Activated B cell treated with CpG ODN at 0.5 μM for 24 hours (primary cell): ENCODE results near the gene RAB22A. TPM values are rescaled to one million over a fixed set of nuclear protein-coding genes. Genes with fewer than 3 reads are reported as not detected.

Source experiments
- ATAC-seq: fragments of 200-7000 bp; cut with Tn5 transposase; one replicate; pipeline ENCODE4 v1.10.0; 2021; ENCODE audit warnings: low read depth, mild to moderate bottlenecking, moderate library complexity
- CTCF ChIA-PET: fragments of 350-600 bp; sonication (Branson Sonifier 250); formaldehyde crosslinking; loops from one replicate; lab custom pipeline; 2021; ENCODE audit warnings: antibody characterized with exemption; lab: Charles Lee
- POLR2A ChIA-PET: fragments of 350-600 bp; sonication (Branson Sonifier 250); formaldehyde crosslinking; loops from one replicate; lab custom pipeline; 2021; ENCODE audit warnings: antibody characterized with exemption; lab: Charles Lee
- DNase-seq: peaks from one replicate; pipeline ENCODE4 v3.0.0; 2022
- H3K27ac Mint-ChIP-seq: one replicate; pipeline ENCODE4 v1.8.0; 2020; ENCODE audit warnings: mixed read lengths
- H3K27me3 Mint-ChIP-seq: one replicate; pipeline ENCODE4 v1.8.0; 2021; ENCODE audit warnings: mixed read lengths
- H3K36me3 Mint-ChIP-seq: one replicate; pipeline ENCODE4 v1.8.0; 2021; ENCODE audit warnings: low read depth, mixed read lengths
- H3K4me1 Mint-ChIP-seq: one replicate; pipeline ENCODE4 v1.8.0; 2021; ENCODE audit warnings: mixed read lengths
- H3K4me3 Mint-ChIP-seq: one replicate; pipeline ENCODE4 v1.8.0; 2020; ENCODE audit warnings: mild to moderate bottlenecking, mixed read lengths
- H3K9me3 Mint-ChIP-seq: one replicate; pipeline ENCODE4 v1.8.0; 2020; ENCODE audit warnings: mixed read lengths
- intact Hi-C: fragments of 100-400 bp; cut with micrococcal nuclease; formaldehyde crosslinking; loops from one replicate; pipeline ENCODE4 v1.15.1; 2024
- total RNA-seq: library from RNA; stranded (reverse); gene quantifications from 2 replicates; pipeline ENCODE4 v1.2.3, GENCODE V29; 2022
- TF ChIP-seq, protein P1 (sequence below): fragments of 200-600 bp; IDR thresholded peaks from one replicate; pipeline ENCODE4 v1.8.0; 2022; ENCODE audit warnings: antibody characterized with exemption, mild to moderate bottlenecking

Gene RAB22A
- total RNA-seq, 1 donor from 2014 or later = 15.7 TPM

DNA sequence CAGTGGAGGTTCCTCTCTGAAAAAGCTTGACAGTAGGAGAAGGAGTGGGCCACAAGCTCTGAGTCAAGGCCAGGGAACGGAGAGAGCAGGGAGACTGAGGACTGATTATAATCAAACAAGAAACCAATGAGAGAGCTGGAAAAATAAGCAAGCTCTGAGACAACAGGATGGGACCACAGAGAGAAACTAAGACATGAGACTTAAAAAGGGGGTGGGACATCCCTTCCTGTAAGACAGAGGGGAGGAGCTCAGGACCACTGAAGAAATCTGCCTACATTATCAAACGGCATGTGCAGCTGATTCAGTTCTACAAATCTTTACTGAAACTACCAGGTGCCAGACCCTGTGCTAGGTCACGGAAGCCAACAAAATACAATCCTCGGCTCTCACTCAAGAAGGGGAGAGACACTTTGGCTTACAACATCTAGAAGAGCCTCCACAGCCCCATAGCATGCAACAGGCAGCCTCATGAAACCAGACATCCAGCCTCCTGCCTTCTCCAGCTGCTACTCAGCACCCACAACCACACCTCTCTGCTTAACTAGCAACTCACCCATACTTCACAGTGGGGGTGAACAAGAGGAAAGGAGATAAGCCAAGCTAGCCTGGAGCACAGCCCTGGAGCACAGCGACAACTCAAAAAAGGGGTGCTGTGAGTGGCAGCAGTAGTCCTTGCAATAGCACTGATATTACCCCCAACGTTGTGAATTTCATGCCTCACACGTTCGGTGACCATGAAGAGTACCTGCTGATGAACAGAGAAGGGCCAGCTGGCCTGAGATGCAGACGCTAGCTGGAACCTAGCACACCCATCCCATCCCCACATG is 41.9 kb upstream of the RAB22A start:
- Mint-ChIP-seq H3K27me3 (no peaks in the 10 kb centered on the region), H3K27ac (no peak overlapping the region), H3K9me3 (no peaks in the 10 kb centered on the region), H3K36me3 (peaks cover 43% of the 10 kb centered on the region), H3K4me3 (no peak overlapping the region), H3K4me1 (no peaks in the 10 kb centered on the region)
- POLR2A ChIA-PET = no interaction called here
- no peak for DNase-seq
- ATAC-seq = no peak
- TF ChIP-seq, protein P1, sequence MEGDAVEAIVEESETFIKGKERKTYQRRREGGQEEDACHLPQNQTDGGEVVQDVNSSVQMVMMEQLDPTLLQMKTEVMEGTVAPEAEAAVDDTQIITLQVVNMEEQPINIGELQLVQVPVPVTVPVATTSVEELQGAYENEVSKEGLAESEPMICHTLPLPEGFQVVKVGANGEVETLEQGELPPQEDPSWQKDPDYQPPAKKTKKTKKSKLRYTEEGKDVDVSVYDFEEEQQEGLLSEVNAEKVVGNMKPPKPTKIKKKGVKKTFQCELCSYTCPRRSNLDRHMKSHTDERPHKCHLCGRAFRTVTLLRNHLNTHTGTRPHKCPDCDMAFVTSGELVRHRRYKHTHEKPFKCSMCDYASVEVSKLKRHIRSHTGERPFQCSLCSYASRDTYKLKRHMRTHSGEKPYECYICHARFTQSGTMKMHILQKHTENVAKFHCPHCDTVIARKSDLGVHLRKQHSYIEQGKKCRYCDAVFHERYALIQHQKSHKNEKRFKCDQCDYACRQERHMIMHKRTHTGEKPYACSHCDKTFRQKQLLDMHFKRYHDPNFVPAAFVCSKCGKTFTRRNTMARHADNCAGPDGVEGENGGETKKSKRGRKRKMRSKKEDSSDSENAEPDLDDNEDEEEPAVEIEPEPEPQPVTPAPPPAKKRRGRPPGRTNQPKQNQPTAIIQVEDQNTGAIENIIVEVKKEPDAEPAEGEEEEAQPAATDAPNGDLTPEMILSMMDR = no peak
- intact Hi-C loops = no loop called here
- CTCF ChIA-PET = no interaction called here

DNA sequence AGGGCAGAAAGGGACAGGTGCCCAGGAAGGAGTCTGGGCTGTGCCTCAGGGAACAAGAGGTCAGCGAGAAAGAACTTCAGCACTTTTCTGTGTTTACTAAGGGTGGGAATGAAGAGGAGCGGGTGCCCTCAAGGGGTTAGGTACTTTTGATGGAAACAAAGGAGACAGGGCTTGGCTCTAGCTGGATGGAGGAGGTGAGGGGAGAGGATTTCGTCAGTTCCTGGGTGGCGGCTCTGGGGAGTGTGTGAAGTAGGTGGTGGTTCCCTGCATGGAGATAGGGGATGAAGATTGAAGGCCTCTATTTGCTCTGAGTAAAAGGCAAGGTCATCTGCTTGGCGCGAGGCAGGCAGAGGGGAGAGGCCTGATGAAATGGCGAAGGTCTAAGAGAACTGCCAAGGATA is 41.1 kb upstream of the RAB22A start:
- POLR2A ChIA-PET = interaction anchor here (0.5 kb wide), 1 partner anchor 788 kb away, joined by 3 read pairs; no protein-coding TSS in a partner anchor
- Mint-ChIP-seq H3K9me3 (no peaks in the 10 kb centered on the region), H3K4me1 (no peaks in the 10 kb centered on the region), H3K36me3 (peaks cover 46% of the 10 kb centered on the region), H3K27ac (no peak overlapping the region), H3K4me3 (no peak overlapping the region), H3K27me3 (no peaks in the 10 kb centered on the region)
- intact Hi-C loops = no loop called here
- ATAC-seq = no peak
- TF ChIP-seq, protein P1 = no peak
- CTCF ChIA-PET = no interaction called here
- no peak for DNase-seq

DNA sequence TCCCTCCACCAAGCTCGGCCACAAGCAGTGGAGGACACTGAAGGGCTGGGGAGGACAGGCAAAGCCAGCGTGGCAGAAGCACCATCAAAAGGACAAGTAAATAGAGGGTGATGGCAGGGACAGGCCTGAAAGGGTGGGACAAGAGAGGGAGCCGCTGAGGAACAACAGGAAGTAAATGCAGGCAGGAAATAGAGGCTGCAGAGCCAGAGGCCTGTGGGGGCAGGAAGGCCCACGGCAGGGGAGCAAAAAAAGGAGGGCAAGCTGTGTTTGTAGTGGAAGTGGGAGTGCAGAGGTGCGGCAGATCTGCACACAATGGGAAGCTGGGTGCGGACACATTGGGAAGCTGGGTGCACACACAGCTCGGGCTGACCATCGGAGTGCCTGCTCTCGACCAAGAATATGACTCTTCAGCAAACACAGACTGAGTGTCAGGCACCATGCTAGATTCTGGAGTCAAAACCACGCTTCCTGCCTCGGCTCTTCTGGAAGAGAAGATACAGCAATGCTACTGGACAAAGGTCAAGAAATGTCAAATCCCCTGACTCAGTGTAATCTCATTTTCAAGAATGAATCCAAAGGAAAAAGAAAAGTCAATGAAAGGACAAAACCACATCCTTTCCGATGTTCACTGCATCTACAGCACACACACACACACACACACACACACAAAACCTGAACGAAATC is 40.4 kb upstream of the RAB22A start:
- Mint-ChIP-seq H3K4me1 (no peaks in the 10 kb centered on the region), H3K9me3 (no peaks in the 10 kb centered on the region), H3K27ac (no peak overlapping the region), H3K36me3 (peaks cover 50% of the 10 kb centered on the region), H3K27me3 (no peaks in the 10 kb centered on the region), H3K4me3 (no peak overlapping the region)
- ATAC-seq (no peak), DNase-seq (no peak)
- POLR2A ChIA-PET = interaction anchor here (0.5 kb wide), 1 partner anchor 789 kb away, joined by 3 read pairs; no protein-coding TSS in a partner anchor
- TF ChIP-seq, protein P1 = no peak
- CTCF ChIA-PET = no interaction called here
- intact Hi-C loops = no loop called here

DNA sequence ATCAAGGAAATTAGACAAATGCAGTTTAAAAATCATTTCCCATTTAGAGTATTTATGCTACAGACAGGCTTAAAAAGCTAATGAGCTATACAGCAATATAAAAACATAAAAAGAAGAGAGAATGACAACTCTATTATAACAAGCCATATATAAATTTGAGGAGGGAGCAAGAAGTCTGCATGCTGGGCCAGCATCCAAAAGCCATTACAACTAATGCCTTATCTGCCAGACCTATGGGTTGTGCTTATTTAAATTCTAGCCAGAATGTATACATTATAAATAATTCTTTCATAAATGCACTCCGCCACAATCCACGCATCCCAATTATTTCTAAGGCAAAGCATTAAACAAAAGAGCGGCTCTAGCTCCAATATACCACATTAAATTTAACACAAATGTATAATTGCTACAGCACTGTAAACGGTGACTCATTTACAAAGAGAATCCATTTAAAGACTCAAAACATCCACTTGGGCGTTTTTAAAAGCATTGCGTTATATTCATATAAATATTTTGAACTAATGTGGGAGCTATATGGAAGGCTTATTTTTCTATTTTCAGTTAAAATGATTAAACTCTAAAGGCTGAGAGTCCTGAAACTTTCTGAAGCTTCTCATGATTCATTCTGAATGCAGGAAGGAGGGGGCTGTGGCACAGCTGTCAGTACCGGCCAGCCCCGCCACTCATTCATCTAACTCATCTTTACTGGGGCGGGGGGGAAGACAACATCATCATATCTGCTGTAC is 37.7 kb upstream of the RAB22A start:
- ChIA-PET CTCF (no interaction called here), POLR2A (no interaction called here)
- H3K9me3 Mint-ChIP-seq = peaks cover 3% of the 10 kb centered on the region
- TF ChIP-seq, protein P1 = no peak
- no peak overlapping the region for H3K27ac Mint-ChIP-seq
- intact Hi-C loops = no loop called here
- peaks cover 65% of the 10 kb centered on the region for H3K36me3 Mint-ChIP-seq
- no peaks in the 10 kb centered on the region for H3K27me3 Mint-ChIP-seq
- H3K4me1 Mint-ChIP-seq = no peaks in the 10 kb centered on the region
- no peak overlapping the region for H3K4me3 Mint-ChIP-seq
- DNase-seq = no peak
- ATAC-seq = no peak
